K562 (cell line): ENCODE results near the gene ARAP1. TPM values are rescaled to one million over a fixed set of nuclear protein-coding genes. Genes with fewer than 3 reads are reported as not detected.
A peak's percentile ranks its signal among the peaks of the same experiment; 100 is the strongest.

Source experiments
- CEBPZ ChIP-seq: fragments of 150-350 bp; IDR thresholded peaks from 2 replicates; pipeline ENCODE4 v1.6.1; 2014; ENCODE audit warnings: low read depth, mild to moderate bottlenecking, low read length, borderline replicate concordance
- CXXC5 ChIP-seq: fragments of 250-450 bp; sonication (Bioruptor Pico); IDR thresholded peaks from 2 replicates; pipeline ENCODE4 v1.8.0; 2022; ENCODE audit warnings: inconsistent platforms, mild to moderate bottlenecking, moderate library complexity
- FOXP1 ChIP-seq: sonication (generic); formaldehyde crosslinking; IDR thresholded peaks from 2 replicates; pipeline ENCODE4 v1.8.0; 2022; ENCODE audit warnings: mild to moderate bottlenecking, missing genetic modification reagents
- HNRNPK ChIP-seq: fragments of 200-400 bp; formaldehyde crosslinking; IDR thresholded peaks from one replicate; pipeline ENCODE4 v1.6.1; 2018; ENCODE audit warnings: mild to moderate bottlenecking, low read depth, low read length; ENCODE audit not compliant: poor library complexity, severe bottlenecking
- NR2C2 ChIP-seq, 2 experiments: fragments of 200-800 bp in 1 of 2; sonication (Bioruptor generic) in 1 of 2; sonication (generic) in 1 of 2; formaldehyde crosslinking in 1 of 2; IDR thresholded peaks; 2 replicates each; pipeline versions ENCODE4 v1.6.1 to v1.8.0; 2016 to 2022; ENCODE audit warnings: mild to moderate bottlenecking in 1 of 2, missing compliant biosample characterization in 1 of 2, missing genetic modification characterization in 1 of 2, missing genetic modification reagents in 1 of 2
- PBX2 ChIP-seq, 2 experiments: IDR thresholded peaks in 1 of 2; conservative IDR thresholded peaks in 1 of 2; 2 replicates each; pipeline ENCODE4 v1.6.1; 2016; ENCODE audit warnings: low read depth in 2 of 2, mild to moderate bottlenecking in 1 of 2, missing compliant biosample characterization in 1 of 2, missing genetic modification characterization in 1 of 2, moderate library complexity in 1 of 2
- ZKSCAN8 ChIP-seq: fragments of 200-800 bp; sonication (Bioruptor generic); IDR thresholded peaks from 2 replicates; pipeline ENCODE4 v1.6.1; 2016; ENCODE audit warnings: missing genetic modification characterization, missing compliant biosample characterization
- ZNF639 ChIP-seq, 2 experiments: fragments of 200-800 bp in 1 of 2; sonication (Bioruptor generic) in 1 of 2; sonication (generic) in 1 of 2; formaldehyde crosslinking in 1 of 2; IDR thresholded peaks in 1 of 2; conservative IDR thresholded peaks in 1 of 2; 2 replicates each; pipeline versions ENCODE4 v1.5.0 to v1.6.1; 2016 to 2020; ENCODE audit warnings: missing compliant biosample characterization in 1 of 2, missing genetic modification characterization in 1 of 2, missing genetic modification reagents in 1 of 2
- ZNF707 ChIP-seq: fragments of 250-450 bp; sonication (Bioruptor Pico); conservative IDR thresholded peaks from 2 replicates; pipeline ENCODE4 v1.8.0; 2022; ENCODE audit warnings: inconsistent platforms, mild to moderate bottlenecking, moderate library complexity
- ZNF77 ChIP-seq: fragments of 250-450 bp; sonication (Bioruptor Pico); IDR thresholded peaks from 2 replicates; pipeline ENCODE4 v1.5.0; 2020
- polyA plus RNA-seq, 8 experiments: library from polyadenylated mRNA; depleted of rRNA in 4 of 8; stranded (reverse) in 5 of 8; unstranded in 3 of 8; fragments of >200 nt; fragmentation: Nextera tagmentation in 2 of 8; fragmentation: Illumina TruSeq in 1 of 8; extraction: Ambion mirVana in 2 of 8; extraction: Trizol in 1 of 8; gene quantifications; 2 replicates each; pipeline versions ENCODE4 v1.2.1 to v1.2.3, GENCODE V29; 2011 to 2014; ENCODE audit warnings: inconsistent platforms in 1 of 8, missing spikeins in 1 of 8
- total RNA-seq, 7 experiments: library from RNA; depleted of rRNA in 6 of 7; stranded (reverse); fragments of >200 nt in 6 of 7; fragmentation: Illumina TruSeq in 2 of 7; extraction: Trizol in 2 of 7; gene quantifications; 2 replicates each; pipeline versions ENCODE4 v1.2.1 to v1.2.3, GENCODE V29; 2011 to 2021; ENCODE audit warnings: low replicate concordance in 1 of 7

Gene ARAP1
- total and polyA plus RNA-seq, 9 of the 15 experiments (the other 6 are each of a cell fraction or from before 2014, with no cell fraction given): 0.23 to 67.0 (median 24.6) TPM

GRCh38 chr11:72758304-72758689 lies 6.1 kb upstream of the ARAP1 start (continued):
- TF ChIP-seq PBX2 (CRISPR knock-in tag; IDR thresholded peaks at IDR 0.05; ENCODE audit: low read depth) (no peak), PBX2 (tag; conservative IDR thresholded peaks at IDR 0.05; ENCODE audit: low read depth) (no peak), NR2C2 (CRISPR knock-in tag; IDR thresholded peaks at IDR 0.05) (no peak), NR2C2 (tag; IDR thresholded peaks at IDR 0.05) (peak; percentile 2; the same call in 1 of the 2 replicates), ZNF77 (CRISPR knock-in tag) (no peak), CEBPZ (no peak), ZNF707 (CRISPR knock-in tag) (no peak), FOXP1 (CRISPR knock-in tag) (no peak), CXXC5 (CRISPR knock-in tag) (0 out of 2 replicates have a peak, but pooled peaks have one; percentile 13), HNRNPK (no peak), ZNF639 (CRISPR knock-in tag; conservative IDR thresholded peaks at IDR 0.05 in 1 of 2, IDR thresholded peaks at IDR 0.05 in 1 of 2) (no peak), ZKSCAN8 (CRISPR knock-in tag) (no peak)
